IMR-90 (cell line): ENCODE data around the gene PRDM15. TPM values are rescaled to one million over a fixed set of nuclear protein-coding genes. Genes with fewer than 3 reads are reported as not detected.

Source experiments
- ATAC-seq: fragments of 200-7000 bp; cut with Tn5 transposase; 2 replicates; pipeline ENCODE4 v1.9.1; 2020; ENCODE audit warnings: low read depth, mild to moderate bottlenecking, moderate library complexity
- BruUV-seq: library from RNA; stranded (reverse); fragments of 400-500 nt; replicated peaks from 2 replicates; lab custom pipeline; 2021; lab: Mats Ljungman, UMichigan
- CTCF ChIA-PET: fragments of 300-600 bp; formaldehyde crosslinking; extraction: SDS; loops from one replicate; lab custom pipeline; 2021; ENCODE audit warnings: antibody characterized with exemption; lab: Yijun Ruan, JAX
- POLR2A ChIA-PET: fragments of 300-600 bp; sonication (Branson Sonifier 250); formaldehyde crosslinking; loops from one replicate; lab custom pipeline; 2022; ENCODE audit warnings: antibody characterized with exemption; ENCODE audit not compliant: unreplicated experiment; lab: Charles Lee
- DNase-seq: peaks from one replicate; pipeline ENCODE4 v3.0.0; 2013
- H2AFZ ChIP-seq: replicated peaks from 2 replicates; pipeline ENCODE3; 2013; ENCODE audit warnings: low read length, mild to moderate bottlenecking; ENCODE audit not compliant: poor library complexity
- H2AK5ac ChIP-seq: 2 replicates; pipeline ENCODE4 v1.6.1; 2013; ENCODE audit warnings: low read depth, low read length, inconsistent platforms
- H2AK9ac ChIP-seq: replicated peaks from 2 replicates; pipeline ENCODE3; 2013; ENCODE audit warnings: mild to moderate bottlenecking, low read depth, low read length, moderate library complexity; ENCODE audit not compliant: poor library complexity
- H2BK120ac ChIP-seq: 2 replicates; pipeline ENCODE4 v1.6.1; 2013; ENCODE audit warnings: low read depth, low read length, inconsistent platforms
- H2BK15ac ChIP-seq: 3 replicates; pipeline ENCODE4 v1.6.1; 2013; ENCODE audit warnings: low read depth, low read length, inconsistent platforms
- H2BK20ac ChIP-seq: 2 replicates; pipeline ENCODE4 v1.6.1; 2013; ENCODE audit warnings: low read depth, mild to moderate bottlenecking, inconsistent platforms, low read length, moderate library complexity
- H2BK5ac ChIP-seq: 2 replicates; pipeline ENCODE4 v1.6.1; 2013; ENCODE audit warnings: mild to moderate bottlenecking, low read depth, low read length, inconsistent platforms; ENCODE audit not compliant: poor library complexity, severe bottlenecking
- H3K14ac ChIP-seq: replicated peaks from 2 replicates; pipeline ENCODE4 v1.6.1; 2013; ENCODE audit warnings: low read depth, low read length, inconsistent platforms
- H3K18ac ChIP-seq: 2 replicates; pipeline ENCODE4 v1.6.1; 2013; ENCODE audit warnings: low read depth, low read length, control low read depth
- H3K23ac ChIP-seq: 2 replicates; pipeline ENCODE4 v1.6.1; 2013; ENCODE audit warnings: low read depth, low read length, inconsistent platforms
- H3K27ac ChIP-seq: 2 replicates; pipeline ENCODE4 v1.5.1; 2013; ENCODE audit warnings: mild to moderate bottlenecking, control low read depth, low read length; ENCODE audit not compliant: insufficient read depth
- H3K27me3 ChIP-seq: 2 replicates; pipeline ENCODE4 v1.6.1; 2013; ENCODE audit warnings: low read length; ENCODE audit not compliant: control insufficient read depth, insufficient read depth
- H3K36me3 ChIP-seq: 2 replicates; pipeline ENCODE4 v1.6.1; 2013; ENCODE audit warnings: low read length, mixed read lengths; ENCODE audit not compliant: control insufficient read depth, insufficient read depth
- H3K4ac ChIP-seq: 2 replicates; pipeline ENCODE4 v1.6.1; 2013; ENCODE audit warnings: low read depth, low read length, inconsistent platforms
- H3K4me1 ChIP-seq: 2 replicates; pipeline ENCODE4 v1.6.1; 2013; ENCODE audit warnings: low read length, mixed read lengths; ENCODE audit not compliant: control insufficient read depth, insufficient read depth
- H3K4me2 ChIP-seq: 2 replicates; pipeline ENCODE4 v1.6.1; 2013; ENCODE audit warnings: low read depth, mild to moderate bottlenecking, control low read depth, low read length, moderate library complexity
- H3K4me3 ChIP-seq: 2 replicates; pipeline ENCODE4 v1.5.1; 2013; ENCODE audit warnings: low read depth, mild to moderate bottlenecking, control low read depth, low read length, moderate library complexity; ENCODE audit not compliant: insufficient read depth
- H3K56ac ChIP-seq: 2 replicates; pipeline ENCODE4 v1.6.1; 2013; ENCODE audit warnings: low read length, inconsistent platforms; ENCODE audit not compliant: insufficient read depth; ENCODE audit errors: extremely low read depth
- H3K79me1 ChIP-seq, 2 experiments: 2 replicates each; pipeline ENCODE4 v1.6.1; 2013; ENCODE audit warnings: low read length in 2 of 2, inconsistent platforms in 1 of 2, low read depth in 1 of 2
- H3K9ac ChIP-seq: 2 replicates; pipeline ENCODE4 v1.6.1; 2013; ENCODE audit warnings: low read depth, low read length, control low read depth
- H3K9me1 ChIP-seq: 2 replicates; pipeline ENCODE4 v1.6.1; 2013; ENCODE audit warnings: low read length, inconsistent platforms; ENCODE audit not compliant: insufficient read depth
- H3K9me3 ChIP-seq: 2 replicates; pipeline ENCODE4 v1.6.1; 2013; ENCODE audit warnings: low read length; ENCODE audit not compliant: control insufficient read depth, insufficient read depth
- H4K20me1 ChIP-seq: 2 replicates; pipeline ENCODE4 v1.6.1; 2013; ENCODE audit warnings: low read length, inconsistent platforms; ENCODE audit not compliant: insufficient read depth
- H4K5ac ChIP-seq: 2 replicates; pipeline ENCODE4 v1.6.1; 2013; ENCODE audit warnings: mild to moderate bottlenecking, low read depth, low read length, control low read depth
- H4K8ac ChIP-seq, 2 experiments: 2 replicates each; pipeline ENCODE4 v1.6.1; 2013; ENCODE audit warnings: low read depth in 2 of 2, low read length in 2 of 2, control low read depth in 1 of 2, inconsistent platforms in 1 of 2
- H4K91ac ChIP-seq: 2 replicates; pipeline ENCODE4 v1.6.1; 2013; ENCODE audit warnings: low read depth, low read length, inconsistent platforms; ENCODE audit not compliant: insufficient read depth
- BHLHE40 ChIP-seq: fragments of 150-350 bp; IDR thresholded peaks from 2 replicates; pipeline ENCODE4 v1.6.1; 2016; ENCODE audit warnings: mild to moderate bottlenecking, low read depth, low read length
- CHD1 ChIP-seq: IDR thresholded peaks from 2 replicates; pipeline ENCODE4 v1.6.1; 2012; ENCODE audit warnings: low read depth, low read length, improper control_type of control experiment
- RAD21 ChIP-seq: IDR thresholded peaks from 2 replicates; pipeline ENCODE4 v1.6.1; 2012; ENCODE audit warnings: low read length, improper control_type of control experiment
- SMC3 ChIP-seq: fragments of 150-350 bp; IDR thresholded peaks from 2 replicates; pipeline ENCODE4 v1.6.1; 2016; ENCODE audit warnings: low read depth, mild to moderate bottlenecking, antibody characterized with exemption, low read length, moderate library complexity
- WGBS, 2 experiments: methylation state at CpG; one replicate each; pipeline versions ENCODE4 v1.1.5 to v1.1.7; 2013; ENCODE audit warnings: missing lambda C conversion rate in 2 of 2; ENCODE audit not compliant: insufficient read length in 1 of 2; ENCODE audit errors: extremely low coverage in 2 of 2; 5-methylcytosine and 5-hydroxymethylcytosine counted together
- dilution Hi-C: fragments of 300-500 bp; cut with HindIII; formaldehyde crosslinking; loops from one replicate; pipeline ENCODE4 v1.14.3; 2018; ENCODE audit warnings: low sequenced_read_pairs; ENCODE audit not compliant: unreplicated experiment
- in situ Hi-C: fragments of 300-500 bp; cut with MboI; formaldehyde crosslinking; loops from 3 replicates; pipeline ENCODE4 v1.14.3; 2019; ENCODE audit warnings: low sequenced_read_pairs, inconsistent platforms, mixed read lengths
- intact Hi-C: fragments of 100-400 bp; cut with micrococcal nuclease; formaldehyde crosslinking; loops from 2 replicates; pipeline ENCODE4 v1.10.0; 2022
- polyA plus RNA-seq, 3 experiments: library from polyadenylated mRNA; depleted of rRNA; stranded (reverse); fragments of >200 nt; gene quantifications; 2 replicates each; pipeline ENCODE4 v1.2.3, GENCODE V29; 2012; ENCODE audit warnings: low replicate concordance in 1 of 3
- total RNA-seq: library from RNA; depleted of rRNA; stranded (reverse); fragments of >200 nt; gene quantifications from 2 replicates; pipeline ENCODE4 v1.2.3, GENCODE V29; 2012
- TF ChIP-seq, protein P1 (sequence below): conservative IDR thresholded peaks from 2 replicates; pipeline ENCODE4 v1.5.1; 2012; ENCODE audit warnings: mild to moderate bottlenecking, low read depth, low read length, improper control_type of control experiment

Gene PRDM15
- total and polyA plus RNA-seq, 2 of the 4 experiments (the other 2 are of a cell fraction), result 7.3 to 8.8 TPM

DNA sequence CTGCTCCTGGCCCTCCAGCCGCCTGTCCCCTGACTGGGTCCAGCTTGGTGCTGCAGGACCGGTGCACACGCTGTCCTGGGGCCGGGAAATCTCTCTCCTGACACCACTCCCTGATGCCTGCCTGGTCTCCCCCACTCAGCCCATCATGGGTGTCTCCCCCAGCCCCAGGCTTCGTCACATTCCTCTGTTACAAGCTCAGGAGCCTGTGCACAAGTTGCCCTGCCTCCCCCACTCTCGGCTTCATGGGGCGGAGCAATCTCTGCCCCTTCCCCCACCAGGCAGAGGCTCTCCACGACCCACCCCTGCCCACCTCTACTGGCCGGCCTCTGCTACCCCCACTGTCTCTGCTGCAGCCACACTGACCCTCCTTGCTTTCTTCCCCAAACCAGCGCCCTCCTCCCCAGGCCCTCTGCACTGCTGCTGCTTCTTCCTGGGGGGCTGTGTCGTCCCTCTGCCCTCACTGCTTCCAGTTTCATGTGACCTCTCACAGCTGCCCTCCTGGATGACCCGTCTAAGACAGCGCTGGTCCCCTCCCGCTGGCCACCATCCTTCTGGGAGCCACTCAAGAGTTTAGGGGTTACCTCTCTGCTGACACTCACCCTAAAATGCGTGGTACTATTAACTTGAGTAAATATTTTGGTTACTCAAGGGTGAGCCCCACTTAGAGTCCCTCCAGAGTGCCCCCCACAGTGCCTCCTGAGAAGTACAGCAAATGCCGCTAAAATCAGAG is 106.6 kb downstream of the PRDM15 start:
- Histone ChIP-seq H2AK5ac (no peak overlapping the region), H3K14ac (no peak overlapping the region), H2AFZ (no peak overlapping the region), H3K9ac (no peak overlapping the region), H4K5ac (no peak overlapping the region), H2BK120ac (no peak overlapping the region), H3K27ac (no peak overlapping the region), H3K23ac (no peak overlapping the region), H2BK20ac (no peak overlapping the region), H3K18ac (no peak overlapping the region), H2BK15ac (no peak overlapping the region), H2AK9ac (no peak overlapping the region), H4K20me1 (no peaks in the 10 kb centered on the region), H3K27me3 (peaks cover 80% of the 10 kb centered on the region), H3K4me2 (no peak overlapping the region), H4K8ac (no peak overlapping the region), H3K4me3 (no peak overlapping the region), H3K9me1 (no peaks in the 10 kb centered on the region), H3K9me3 (no peaks in the 10 kb centered on the region), H3K4ac (no peak overlapping the region), H3K56ac (no peak overlapping the region), H4K91ac (no peak overlapping the region), H3K4me1 (peaks cover 4% of the 10 kb centered on the region), H3K36me3 (no peaks in the 10 kb centered on the region), H2BK5ac (no peak overlapping the region), H3K79me1 (no peaks in the 10 kb centered on the region)
- DNase-seq (no peak), ATAC-seq (no peak)
- in situ Hi-C loops (no loop called here), dilution Hi-C loops (no loop called here), intact Hi-C loops (no loop called here)
- WGBS, 2 experiments, result 21% methylated on average over 8 of the region's 16 CpGs; no CpG with 5 or more reads in 1 of the 2 experiments
- POLR2A ChIA-PET, result no interaction called here
- no TSS peak for BruUV-seq
- TF ChIP-seq RAD21, result no peak
- TF ChIP-seq BHLHE40, result no peak
- no peak for TF ChIP-seq SMC3
- TF ChIP-seq, protein P1, sequence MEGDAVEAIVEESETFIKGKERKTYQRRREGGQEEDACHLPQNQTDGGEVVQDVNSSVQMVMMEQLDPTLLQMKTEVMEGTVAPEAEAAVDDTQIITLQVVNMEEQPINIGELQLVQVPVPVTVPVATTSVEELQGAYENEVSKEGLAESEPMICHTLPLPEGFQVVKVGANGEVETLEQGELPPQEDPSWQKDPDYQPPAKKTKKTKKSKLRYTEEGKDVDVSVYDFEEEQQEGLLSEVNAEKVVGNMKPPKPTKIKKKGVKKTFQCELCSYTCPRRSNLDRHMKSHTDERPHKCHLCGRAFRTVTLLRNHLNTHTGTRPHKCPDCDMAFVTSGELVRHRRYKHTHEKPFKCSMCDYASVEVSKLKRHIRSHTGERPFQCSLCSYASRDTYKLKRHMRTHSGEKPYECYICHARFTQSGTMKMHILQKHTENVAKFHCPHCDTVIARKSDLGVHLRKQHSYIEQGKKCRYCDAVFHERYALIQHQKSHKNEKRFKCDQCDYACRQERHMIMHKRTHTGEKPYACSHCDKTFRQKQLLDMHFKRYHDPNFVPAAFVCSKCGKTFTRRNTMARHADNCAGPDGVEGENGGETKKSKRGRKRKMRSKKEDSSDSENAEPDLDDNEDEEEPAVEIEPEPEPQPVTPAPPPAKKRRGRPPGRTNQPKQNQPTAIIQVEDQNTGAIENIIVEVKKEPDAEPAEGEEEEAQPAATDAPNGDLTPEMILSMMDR, result no peak
- no peak for TF ChIP-seq CHD1
- CTCF ChIA-PET, result interaction anchor here (1.8 kb wide), 1 partner anchor 160 kb away, joined by 8 read pairs; no protein-coding TSS in a partner anchor
